Measurements from ENCODE around the gene SERPINA12. TPM values are rescaled to one million over a fixed set of nuclear protein-coding genes. Genes with fewer than 3 reads are reported as not detected.

SERPINA12 gene
- total RNA-seq, 6 experiments from 2014 or later, result 0.26 to 2.8 (median 0.39) TPM; not detected in 3

GRCh38 chr14:94467728-94468520, 41.3 kb downstream of the SERPINA12 start:
- no peak overlapping the region for H3K27ac ChIP-seq
- H3K27me3 ChIP-seq, result no peaks in the 10 kb centered on the region
- H3K36me3 ChIP-seq, result no peaks in the 10 kb centered on the region
- no peak for DNase-seq
- 84% methylated on average over 4 of the region's 4 CpGs for WGBS (ENCODE audit: insufficient coverage, low coverage, low lambda C conversion rate, missing lambda C conversion rate)
- intact Hi-C loops (cut with DNase I), result no loop called here
- TF ChIP-seq CTCF (IDR thresholded peaks at IDR 0.05) (no peak), POLR2A (IDR thresholded peaks at IDR 0.05) (no peak)
- no peak overlapping the region for H3K4me3 ChIP-seq
- peaks cover 0 to 17% (median under 1%) of the 10 kb centered on the region in 4 donors for H3K4me1 ChIP-seq
- ATAC-seq, result no peak
- no peaks in the 10 kb centered on the region for H3K9me3 ChIP-seq

- no peaks in the 10 kb centered on the region for H3K27me3 ChIP-seq
- no peak overlapping the region for H3K27ac ChIP-seq
- no peak for DNase-seq
- intact Hi-C loops (cut with DNase I), result no loop called here
- no peak overlapping the region for H3K4me3 ChIP-seq
- no peaks in the 10 kb centered on the region for H3K9me3 ChIP-seq
- no peak for ATAC-seq
- H3K4me1 ChIP-seq, result peaks cover 0 to 27% (median 6%) of the 10 kb centered on the region in 4 donors
- no peaks in the 10 kb centered on the region for H3K36me3 ChIP-seq
- TF ChIP-seq CTCF (IDR thresholded peaks at IDR 0.05), result no peak
- TF ChIP-seq POLR2A (IDR thresholded peaks at IDR 0.05), result no peak
- 79% methylated on average over 3 of the region's 3 CpGs for WGBS (ENCODE audit: insufficient coverage, low coverage, low lambda C conversion rate, missing lambda C conversion rate)
Measured at GRCh38 chr14:94466706-94467370, 42.4 kb downstream of the SERPINA12 start.

- no peak for DNase-seq
- intact Hi-C loops (cut with DNase I), result no loop called here
- no peak for TF ChIP-seq CTCF (IDR thresholded peaks at IDR 0.05)
- no peak for TF ChIP-seq POLR2A (IDR thresholded peaks at IDR 0.05)
Measured at GRCh38 chr14:94465042-94465441, 44.2 kb downstream of the SERPINA12 start.

GRCh38 chr14:94464290-94464689, 45.0 kb downstream of the SERPINA12 start:
- no peaks in the 10 kb centered on the region for H3K27me3 ChIP-seq
- peaks cover 0 to 25% (median 6%) of the 10 kb centered on the region in 4 donors for H3K4me1 ChIP-seq
- no peak overlapping the region for H3K27ac ChIP-seq

More at GRCh38 chr14:94465042-94465441, 44.2 kb downstream of the SERPINA12 start:
- WGBS (ENCODE audit: insufficient coverage, low coverage, low lambda C conversion rate, missing lambda C conversion rate), result 79% methylated on average over 4 of the region's 5 CpGs
- no peak for ATAC-seq
- no peaks in the 10 kb centered on the region for H3K27me3 ChIP-seq
- H3K4me1 ChIP-seq, result peaks cover 0 to 25% (median 6%) of the 10 kb centered on the region in 4 donors
- no peaks in the 10 kb centered on the region for H3K9me3 ChIP-seq
- no peaks in the 10 kb centered on the region for H3K36me3 ChIP-seq
- H3K4me3 ChIP-seq, result no peak overlapping the region
- no peak overlapping the region for H3K27ac ChIP-seq

More at GRCh38 chr14:94464290-94464689, 45.0 kb downstream of the SERPINA12 start:
- ATAC-seq, result no peak
- no peak for TF ChIP-seq POLR2A (IDR thresholded peaks at IDR 0.05)
- Histone ChIP-seq H3K9me3 (no peaks in the 10 kb centered on the region), H3K36me3 (no peaks in the 10 kb centered on the region), H3K4me3 (no peak overlapping the region)
- no peak for DNase-seq
- WGBS (ENCODE audit: insufficient coverage, low coverage, low lambda C conversion rate, missing lambda C conversion rate), result 100% methylated on average over 3 of the region's 5 CpGs
- intact Hi-C loops (cut with DNase I), result no loop called here

Measured in right lobe of liver (tissue), 6 donors.